ENCODE measurements around the gene CFAP410.
A peak's percentile ranks its signal among the peaks of the same experiment; 100 is the strongest.
"Not testable (repeated sequence)": the region's sequence is repeated elsewhere in the genome, so short reads cannot be mapped to it uniquely, and the experiment has no call there.

The CFAP410 gene

GRCh38 chr21:44290327-44291077, 48.7 kb downstream of the CFAP410 start:
- Histone ChIP-seq H3K4me1 (ENCODE audit: control insufficient read depth, insufficient read depth, low read length) (no peaks in the 10 kb centered on the region), H3K27me3 (ENCODE audit: control insufficient read depth, insufficient read depth, low read length) (no peaks in the 10 kb centered on the region), H3K9me3 (ENCODE audit: control insufficient read depth, insufficient read depth, low read length) (no peaks in the 10 kb centered on the region), H3K9ac (ENCODE audit: low read depth, low read length) (no peak overlapping the region), H3K4me3 (ENCODE audit: low read depth, low read length) (no peak overlapping the region), H3K36me3 (ENCODE audit: control insufficient read depth, insufficient read depth, low read length) (no peaks in the 10 kb centered on the region)

- H3K9me3 ChIP-seq (ENCODE audit: control insufficient read depth, insufficient read depth, low read length), result no peaks in the 10 kb centered on the region
- no peak overlapping the region for H3K9ac ChIP-seq (ENCODE audit: low read depth, low read length)
- H3K4me1 ChIP-seq (ENCODE audit: control insufficient read depth, insufficient read depth, low read length), result peaks cover 2% of the 10 kb centered on the region
- no peak overlapping the region for H3K4me3 ChIP-seq (ENCODE audit: low read depth, low read length)
- H3K27me3 ChIP-seq (ENCODE audit: control insufficient read depth, insufficient read depth, low read length), result peaks cover 5% of the 10 kb centered on the region
- no peaks in the 10 kb centered on the region for H3K36me3 ChIP-seq (ENCODE audit: control insufficient read depth, insufficient read depth, low read length)
These were observed 49.7 kb downstream of the CFAP410 start for GRCh38 chr21:44289381-44290010.

- H3K9me3 ChIP-seq (ENCODE audit: control insufficient read depth, insufficient read depth, low read length), result no peaks in the 10 kb centered on the region
- H3K36me3 ChIP-seq (ENCODE audit: control insufficient read depth, insufficient read depth, low read length), result no peaks in the 10 kb centered on the region
- H3K9ac ChIP-seq (ENCODE audit: low read depth, low read length), result no peak overlapping the region
- peaks cover 5% of the 10 kb centered on the region for H3K27me3 ChIP-seq (ENCODE audit: control insufficient read depth, insufficient read depth, low read length)
- H3K4me3 ChIP-seq (ENCODE audit: low read depth, low read length), result no peak overlapping the region
- H3K4me1 ChIP-seq (ENCODE audit: control insufficient read depth, insufficient read depth, low read length), result peaks cover 2% of the 10 kb centered on the region
These were observed 50.7 kb downstream of the CFAP410 start for GRCh38 chr21:44288251-44289110.

GRCh38 chr21:44286716-44287632, 52.2 kb downstream of the CFAP410 start:
- Histone ChIP-seq H3K4me1 (ENCODE audit: control insufficient read depth, insufficient read depth, low read length) (peaks cover 2% of the 10 kb centered on the region), H3K36me3 (ENCODE audit: control insufficient read depth, insufficient read depth, low read length) (no peaks in the 10 kb centered on the region), H3K4me3 (ENCODE audit: low read depth, low read length) (no peak overlapping the region), H3K9me3 (ENCODE audit: control insufficient read depth, insufficient read depth, low read length) (no peaks in the 10 kb centered on the region), H3K27me3 (ENCODE audit: control insufficient read depth, insufficient read depth, low read length) (peaks cover 5% of the 10 kb centered on the region), H3K9ac (ENCODE audit: low read depth, low read length) (no peak overlapping the region)

GRCh38 chr21:44286086-44286715, 53.0 kb downstream of the CFAP410 start:
- Histone ChIP-seq H3K9ac (ENCODE audit: low read depth, low read length) (no peak overlapping the region), H3K4me3 (ENCODE audit: low read depth, low read length) (peak overlapping the region; percentile 22), H3K36me3 (ENCODE audit: control insufficient read depth, insufficient read depth, low read length) (no peaks in the 10 kb centered on the region), H3K9me3 (ENCODE audit: control insufficient read depth, insufficient read depth, low read length) (no peaks in the 10 kb centered on the region), H3K4me1 (ENCODE audit: control insufficient read depth, insufficient read depth, low read length) (peaks cover 2% of the 10 kb centered on the region), H3K27me3 (ENCODE audit: control insufficient read depth, insufficient read depth, low read length) (peaks cover 5% of the 10 kb centered on the region)

GRCh38 chr21:44285138-44285992, 53.8 kb downstream of the CFAP410 start, which contains the start of gene AIRE:
AIRE (plus strand) TSS chr21:44285876; CDS start chr21:44286007, 131 bp downstream.
- no peaks in the 10 kb centered on the region for H3K9me3 ChIP-seq (ENCODE audit: control insufficient read depth, insufficient read depth, low read length)
- peaks cover 5% of the 10 kb centered on the region for H3K27me3 ChIP-seq (ENCODE audit: control insufficient read depth, insufficient read depth, low read length)
- peak within 1 kb of the TSS; percentile 22 for H3K4me3 ChIP-seq (ENCODE audit: low read depth, low read length)
- H3K36me3 ChIP-seq (ENCODE audit: control insufficient read depth, insufficient read depth, low read length), result no peaks in the 10 kb centered on the region
- H3K4me1 ChIP-seq (ENCODE audit: control insufficient read depth, insufficient read depth, low read length), result peaks cover 2% of the 10 kb centered on the region
- H3K9ac ChIP-seq (ENCODE audit: low read depth, low read length), result no peak within 1 kb of the TSS

- Histone ChIP-seq H3K27me3 (ENCODE audit: control insufficient read depth, insufficient read depth, low read length) (peaks cover 5% of the 10 kb centered on the region), H3K9ac (ENCODE audit: low read depth, low read length) (no peak overlapping the region), H3K4me3 (ENCODE audit: low read depth, low read length) (no peak overlapping the region), H3K36me3 (ENCODE audit: control insufficient read depth, insufficient read depth, low read length) (no peaks in the 10 kb centered on the region), H3K9me3 (ENCODE audit: control insufficient read depth, insufficient read depth, low read length) (no peaks in the 10 kb centered on the region), H3K4me1 (ENCODE audit: control insufficient read depth, insufficient read depth, low read length) (peaks cover 2% of the 10 kb centered on the region)
These were observed 55.2 kb downstream of the CFAP410 start for GRCh38 chr21:44283948-44284347.

GRCh38 chr21:44283211-44283785, 55.9 kb downstream of the CFAP410 start:
- not testable (repeated sequence) for H3K9ac ChIP-seq (ENCODE audit: low read depth, low read length); H3K36me3 ChIP-seq (ENCODE audit: control insufficient read depth, insufficient read depth, low read length); H3K4me1 ChIP-seq (ENCODE audit: control insufficient read depth, insufficient read depth, low read length); H3K27me3 ChIP-seq (ENCODE audit: control insufficient read depth, insufficient read depth, low read length); H3K9me3 ChIP-seq (ENCODE audit: control insufficient read depth, insufficient read depth, low read length); H3K4me3 ChIP-seq (ENCODE audit: low read depth, low read length)

GRCh38 chr21:44282370-44282769, 56.8 kb downstream of the CFAP410 start:
- Histone ChIP-seq H3K4me1 (ENCODE audit: control insufficient read depth, insufficient read depth, low read length) (peaks cover 2% of the 10 kb centered on the region), H3K9me3 (ENCODE audit: control insufficient read depth, insufficient read depth, low read length) (no peaks in the 10 kb centered on the region), H3K36me3 (ENCODE audit: control insufficient read depth, insufficient read depth, low read length) (no peaks in the 10 kb centered on the region), H3K27me3 (ENCODE audit: control insufficient read depth, insufficient read depth, low read length) (peaks cover 5% of the 10 kb centered on the region), H3K4me3 (ENCODE audit: low read depth, low read length) (no peak overlapping the region), H3K9ac (ENCODE audit: low read depth, low read length) (no peak overlapping the region)

- Histone ChIP-seq H3K36me3 (ENCODE audit: control insufficient read depth, insufficient read depth, low read length) (no peaks in the 10 kb centered on the region), H3K4me3 (ENCODE audit: low read depth, low read length) (no peak overlapping the region), H3K9me3 (ENCODE audit: control insufficient read depth, insufficient read depth, low read length) (no peaks in the 10 kb centered on the region), H3K4me1 (ENCODE audit: control insufficient read depth, insufficient read depth, low read length) (peaks cover 2% of the 10 kb centered on the region), H3K27me3 (ENCODE audit: control insufficient read depth, insufficient read depth, low read length) (peaks cover 5% of the 10 kb centered on the region), H3K9ac (ENCODE audit: low read depth, low read length) (no peak overlapping the region)
These were observed 57.4 kb downstream of the CFAP410 start for GRCh38 chr21:44281801-44282200.

All from iPS-15b (cell line).